ENCODE results near the gene ASB2.

Gene ASB2

GRCh38 chr14:93970965-93971634 is 5.3 kb downstream of the ASB2 start:
- H3K4me3 ChIP-seq (ENCODE audit: low read depth, low read length): no peak overlapping the region
- TF ChIP-seq, protein P1, sequence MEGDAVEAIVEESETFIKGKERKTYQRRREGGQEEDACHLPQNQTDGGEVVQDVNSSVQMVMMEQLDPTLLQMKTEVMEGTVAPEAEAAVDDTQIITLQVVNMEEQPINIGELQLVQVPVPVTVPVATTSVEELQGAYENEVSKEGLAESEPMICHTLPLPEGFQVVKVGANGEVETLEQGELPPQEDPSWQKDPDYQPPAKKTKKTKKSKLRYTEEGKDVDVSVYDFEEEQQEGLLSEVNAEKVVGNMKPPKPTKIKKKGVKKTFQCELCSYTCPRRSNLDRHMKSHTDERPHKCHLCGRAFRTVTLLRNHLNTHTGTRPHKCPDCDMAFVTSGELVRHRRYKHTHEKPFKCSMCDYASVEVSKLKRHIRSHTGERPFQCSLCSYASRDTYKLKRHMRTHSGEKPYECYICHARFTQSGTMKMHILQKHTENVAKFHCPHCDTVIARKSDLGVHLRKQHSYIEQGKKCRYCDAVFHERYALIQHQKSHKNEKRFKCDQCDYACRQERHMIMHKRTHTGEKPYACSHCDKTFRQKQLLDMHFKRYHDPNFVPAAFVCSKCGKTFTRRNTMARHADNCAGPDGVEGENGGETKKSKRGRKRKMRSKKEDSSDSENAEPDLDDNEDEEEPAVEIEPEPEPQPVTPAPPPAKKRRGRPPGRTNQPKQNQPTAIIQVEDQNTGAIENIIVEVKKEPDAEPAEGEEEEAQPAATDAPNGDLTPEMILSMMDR (conservative IDR thresholded peaks at IDR 0.05; ENCODE audit: low read depth, low read length): no peak
- no peak for DNase-seq (ENCODE audit: low read depth)

GRCh38 chr14:93970585-93970964 is 5.8 kb downstream of the ASB2 start:
- DNase-seq (ENCODE audit: low read depth): no peak
- TF ChIP-seq, protein P1 (conservative IDR thresholded peaks at IDR 0.05; ENCODE audit: low read depth, low read length): peak; percentile 50
- no peak overlapping the region for H3K4me3 ChIP-seq (ENCODE audit: low read depth, low read length)

- H3K4me3 ChIP-seq (ENCODE audit: low read depth, low read length): no peak overlapping the region
- DNase-seq (ENCODE audit: low read depth): no peak
- TF ChIP-seq, protein P1 (conservative IDR thresholded peaks at IDR 0.05; ENCODE audit: low read depth, low read length): no peak
Measured at GRCh38 chr14:93969082-93969828, 7.1 kb downstream of the ASB2 start.

DNA sequence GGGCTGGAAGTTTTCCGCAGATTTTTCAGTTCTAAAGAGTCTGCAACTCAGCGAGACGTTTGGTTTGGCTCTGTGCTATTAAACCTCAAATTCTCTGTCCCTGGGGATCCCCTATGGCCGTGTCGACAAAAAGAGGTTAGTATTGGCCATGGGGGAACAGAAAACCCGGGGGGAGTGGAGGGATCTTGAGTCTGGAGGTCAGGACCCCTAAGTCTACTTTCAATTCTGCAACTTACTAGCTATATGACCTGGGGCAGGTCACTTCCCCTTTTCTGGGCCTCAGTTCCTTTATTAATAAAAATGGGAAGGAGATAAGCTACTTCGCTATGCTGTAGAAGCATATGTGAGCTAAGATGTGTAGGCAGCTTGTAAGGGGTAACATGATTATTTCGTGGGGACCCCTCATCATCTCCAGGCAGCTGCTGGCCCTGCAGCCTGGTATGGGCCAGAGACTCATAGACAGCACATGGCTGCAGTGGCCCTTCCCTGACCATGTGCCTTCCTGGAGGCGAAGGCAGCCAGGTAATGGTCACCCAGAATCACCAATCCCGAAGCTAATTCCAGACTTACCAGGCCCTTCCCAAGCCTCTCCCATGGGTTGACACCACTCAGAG is 8.6 kb downstream of the ASB2 start:
- TF ChIP-seq, protein P1 (conservative IDR thresholded peaks at IDR 0.05; ENCODE audit: low read depth, low read length): no peak
- DNase-seq (ENCODE audit: low read depth): no peak
- H3K4me3 ChIP-seq (ENCODE audit: low read depth, low read length): no peak overlapping the region

DNA sequence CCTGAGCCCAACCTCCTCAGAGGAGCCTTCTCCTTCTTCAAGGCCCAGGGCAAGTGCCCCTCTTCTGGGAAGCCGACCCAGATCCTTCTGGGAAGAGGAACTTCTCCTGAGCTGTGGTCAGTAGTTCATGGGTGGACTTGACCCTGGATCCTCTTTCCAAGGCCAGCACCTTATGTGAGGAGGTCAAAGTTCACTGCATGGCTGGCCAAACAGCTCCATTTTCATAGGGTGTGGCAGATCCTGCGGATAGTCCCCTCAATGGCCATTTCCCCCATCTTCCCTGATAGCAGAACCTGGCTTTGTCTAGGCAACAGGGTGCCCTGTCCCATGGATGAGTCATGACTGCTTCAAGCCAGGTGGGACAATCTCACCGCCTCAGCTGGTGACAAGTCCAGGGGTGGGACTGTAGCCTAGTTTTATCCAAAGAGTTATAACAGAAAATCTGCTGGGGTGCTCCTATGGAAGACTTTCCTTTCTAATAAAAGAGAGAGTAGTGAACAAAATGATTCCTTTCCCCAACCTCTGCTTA is 10.4 kb downstream of the ASB2 start:
- TF ChIP-seq, protein P1 (conservative IDR thresholded peaks at IDR 0.05; ENCODE audit: low read depth, low read length): no peak
- DNase-seq (ENCODE audit: low read depth): no peak
- no peak overlapping the region for H3K4me3 ChIP-seq (ENCODE audit: low read depth, low read length)

- TF ChIP-seq, protein P1 (conservative IDR thresholded peaks at IDR 0.05; ENCODE audit: low read depth, low read length): no peak
- H3K4me3 ChIP-seq (ENCODE audit: low read depth, low read length): no peak overlapping the region
- DNase-seq (ENCODE audit: low read depth): peak; percentile 93
Measured at GRCh38 chr14:93965287-93965821, 11.0 kb downstream of the ASB2 start.

Measured in choroid plexus epithelial cell (primary cell).